ENCODE data around the gene ERO1B. TPM values are rescaled to one million over a fixed set of nuclear protein-coding genes. Genes with fewer than 3 reads are reported as not detected.

ERO1B gene

GRCh38 chr1:236167578-236167977, 114.2 kb downstream of the ERO1B start:
- Histone ChIP-seq H4K8ac (ENCODE audit: low read length) (no peak overlapping the region), H2AFZ (ENCODE audit: low read depth, low read length) (no peak overlapping the region)

GRCh38 chr1:236167154-236167553, 114.6 kb downstream of the ERO1B start:
- H3K9me3 ChIP-seq (ENCODE audit: control insufficient read depth, low read length), result peaks cover 8% of the 10 kb centered on the region
- DNase-seq, result no peak
- no peak overlapping the region for H3K4me2 ChIP-seq (ENCODE audit: low read length, poor library complexity, severe bottlenecking)
- no peak overlapping the region for H4K8ac ChIP-seq (ENCODE audit: low read length)
- H3K23ac ChIP-seq (ENCODE audit: low read length in 2 of 2), result no peak overlapping the region
- H2BK12ac ChIP-seq (ENCODE audit: low read length in 2 of 2), result no peak overlapping the region
- H3K9ac ChIP-seq (ENCODE audit: low read length), result no peak overlapping the region
- H3K18ac ChIP-seq (ENCODE audit: low read depth in 1 of 2, low read length in 2 of 2), result no peak overlapping the region
- no peak overlapping the region for H3K27ac ChIP-seq (ENCODE audit: low read length, poor library complexity, severe bottlenecking)
- H2AK5ac ChIP-seq (ENCODE audit: low read length, severe bottlenecking), result no peak overlapping the region
- no peak overlapping the region for H3K4ac ChIP-seq (ENCODE audit: low read depth in 1 of 2, low read length in 2 of 2)
- no peak overlapping the region for H2BK15ac ChIP-seq (ENCODE audit: low read depth, poor library complexity, severe bottlenecking)
- no peak overlapping the region for H3K4me3 ChIP-seq (ENCODE audit: insufficient read depth in 1 of 2, low read depth in 1 of 2, low read length in 2 of 2)
- no peak overlapping the region for H2BK5ac ChIP-seq (ENCODE audit: low read depth, low read length, poor library complexity, severe bottlenecking)
- 86% methylated on average over 6 of the region's 7 CpGs for WGBS
- no peak overlapping the region for H4K91ac ChIP-seq (ENCODE audit: low read length)
- H3K79me1 ChIP-seq (replicated peaks; ENCODE audit: low read length, poor library complexity, severe bottlenecking), result peaks cover 43% of the 10 kb centered on the region
- no peak overlapping the region for H3K14ac ChIP-seq (ENCODE audit: low read length in 2 of 2)
- H2AFZ ChIP-seq (ENCODE audit: low read depth, low read length), result no peak overlapping the region
- no peak overlapping the region for H2BK120ac ChIP-seq (ENCODE audit: low read depth, low read length)
- peaks cover 5 to 20% of the 10 kb centered on the region in 2 experiments for H3K36me3 ChIP-seq (ENCODE audit: control insufficient read depth in 1 of 2, insufficient read depth in 2 of 2, low read depth in 1 of 2, low read length in 2 of 2)
- H3K27me3 ChIP-seq (ENCODE audit: control insufficient read depth in 1 of 2, insufficient read depth in 1 of 2, low read length in 2 of 2), result no peaks in the 10 kb centered on the region
- H3K4me1 ChIP-seq (ENCODE audit: control insufficient read depth, insufficient read depth, low read depth, low read length), result peaks cover 14% of the 10 kb centered on the region

More at GRCh38 chr1:236167578-236167977, 114.2 kb downstream of the ERO1B start:
- H3K9ac ChIP-seq (ENCODE audit: low read length), result no peak overlapping the region
- DNase-seq, result no peak
- no peak overlapping the region for H3K18ac ChIP-seq (ENCODE audit: low read depth in 1 of 2, low read length in 2 of 2)
- WGBS, result 89% methylated on average over 4 of the region's 4 CpGs
- H4K91ac ChIP-seq (ENCODE audit: low read length), result no peak overlapping the region
- no peak overlapping the region for H2BK12ac ChIP-seq (ENCODE audit: low read length in 2 of 2)
- peaks cover 6% of the 10 kb centered on the region for H3K9me3 ChIP-seq (ENCODE audit: control insufficient read depth, low read length)
- H2BK5ac ChIP-seq (ENCODE audit: low read depth, low read length, poor library complexity, severe bottlenecking), result no peak overlapping the region
- no peak overlapping the region for H3K4ac ChIP-seq (ENCODE audit: low read depth in 1 of 2, low read length in 2 of 2)
- no peak overlapping the region for H2AK5ac ChIP-seq (ENCODE audit: low read length, severe bottlenecking)
- H2BK15ac ChIP-seq (ENCODE audit: low read depth, poor library complexity, severe bottlenecking), result no peak overlapping the region
- H3K14ac ChIP-seq (ENCODE audit: low read length in 2 of 2), result no peak overlapping the region
- H3K23ac ChIP-seq (ENCODE audit: low read length in 2 of 2), result no peak overlapping the region
- H3K4me3 ChIP-seq (ENCODE audit: insufficient read depth in 1 of 2, low read depth in 1 of 2, low read length in 2 of 2), result no peak overlapping the region
- H3K36me3 ChIP-seq (ENCODE audit: control insufficient read depth in 1 of 2, insufficient read depth in 2 of 2, low read depth in 1 of 2, low read length in 2 of 2), result peaks cover 5 to 20% of the 10 kb centered on the region in 2 experiments
- H3K4me2 ChIP-seq (ENCODE audit: low read length, poor library complexity, severe bottlenecking), result no peak overlapping the region
- peaks cover 41% of the 10 kb centered on the region for H3K79me1 ChIP-seq (replicated peaks; ENCODE audit: low read length, poor library complexity, severe bottlenecking)
- no peaks in the 10 kb centered on the region for H3K27me3 ChIP-seq (ENCODE audit: control insufficient read depth in 1 of 2, insufficient read depth in 1 of 2, low read length in 2 of 2)
- H3K4me1 ChIP-seq (ENCODE audit: control insufficient read depth, insufficient read depth, low read depth, low read length), result peaks cover 14% of the 10 kb centered on the region
- H3K27ac ChIP-seq (ENCODE audit: low read length, poor library complexity, severe bottlenecking), result no peak overlapping the region
- no peak overlapping the region for H2BK120ac ChIP-seq (ENCODE audit: low read depth, low read length)

- WGBS, result 95% methylated on average over 4 of the region's 6 CpGs
- Histone ChIP-seq H2BK5ac (ENCODE audit: low read depth, low read length, poor library complexity, severe bottlenecking) (no peak overlapping the region), H3K23ac (ENCODE audit: low read length in 2 of 2) (no peak overlapping the region), H2BK15ac (ENCODE audit: low read depth, poor library complexity, severe bottlenecking) (no peak overlapping the region), H2BK120ac (ENCODE audit: low read depth, low read length) (no peak overlapping the region), H2BK12ac (ENCODE audit: low read length in 2 of 2) (no peak overlapping the region), H3K18ac (ENCODE audit: low read depth in 1 of 2, low read length in 2 of 2) (no peak overlapping the region), H3K4me2 (ENCODE audit: low read length, poor library complexity, severe bottlenecking) (no peak overlapping the region), H3K36me3 (ENCODE audit: control insufficient read depth in 1 of 2, insufficient read depth in 2 of 2, low read depth in 1 of 2, low read length in 2 of 2) (peaks cover 5 to 24% of the 10 kb centered on the region in 2 experiments), H3K27ac (ENCODE audit: low read length, poor library complexity, severe bottlenecking) (no peak overlapping the region), H2AFZ (ENCODE audit: low read depth, low read length) (no peak overlapping the region), H3K14ac (ENCODE audit: low read length in 2 of 2) (no peak overlapping the region), H2AK5ac (ENCODE audit: low read length, severe bottlenecking) (no peak overlapping the region), H3K79me1 (replicated peaks; ENCODE audit: low read length, poor library complexity, severe bottlenecking) (peaks cover 42% of the 10 kb centered on the region), H3K27me3 (ENCODE audit: control insufficient read depth in 1 of 2, insufficient read depth in 1 of 2, low read length in 2 of 2) (no peaks in the 10 kb centered on the region), H3K4ac (ENCODE audit: low read depth in 1 of 2, low read length in 2 of 2) (no peak overlapping the region), H3K4me3 (ENCODE audit: insufficient read depth in 1 of 2, low read depth in 1 of 2, low read length in 2 of 2) (no peak overlapping the region), H3K9ac (ENCODE audit: low read length) (no peak overlapping the region), H4K8ac (ENCODE audit: low read length) (no peak overlapping the region), H3K9me3 (ENCODE audit: control insufficient read depth, low read length) (peaks cover 19% of the 10 kb centered on the region), H4K91ac (ENCODE audit: low read length) (no peak overlapping the region), H3K4me1 (ENCODE audit: control insufficient read depth, insufficient read depth, low read depth, low read length) (peaks cover 14% of the 10 kb centered on the region)
- no peak for DNase-seq
These were observed 115.7 kb downstream of the ERO1B start for GRCh38 chr1:236166041-236166440.

Small RNA genes within 50 kb of the gene (small RNA-seq; reads per million reads assigned to genes)
- gene RNU2-70P (ENCODE audit: low read depth), result not detected

Measured in mesenchymal stem cell (in vitro differentiated cells and primary cell).